ENCODE measurements around the gene KIAA0930. TPM values are rescaled to one million over a fixed set of nuclear protein-coding genes. Genes with fewer than 3 reads are reported as not detected.
"Not testable (repeated sequence)": the region's sequence is repeated elsewhere in the genome, so short reads cannot be mapped to it uniquely, and the experiment has no call there.

Gene KIAA0930
- polyA plus RNA-seq, 1 donor: 19.5 TPM

- no peak for DNase-seq
Measured at GRCh38 chr22:45263463-45264269, 23.0 kb upstream of the KIAA0930 start.

- no peak for DNase-seq
Measured at GRCh38 chr22:45262931-45263462, 22.3 kb upstream of the KIAA0930 start.

- DNase-seq: no peak
Measured at GRCh38 chr22:45262195-45262930, 21.7 kb upstream of the KIAA0930 start.

- no peak for DNase-seq
Measured at GRCh38 chr22:45261407-45262088, 20.9 kb upstream of the KIAA0930 start.

GRCh38 chr22:45260395-45260759 is 19.7 kb upstream of the KIAA0930 start:
- not testable (repeated sequence) for DNase-seq

- no peak for DNase-seq
Measured at GRCh38 chr22:45259754-45260394, 19.2 kb upstream of the KIAA0930 start.

- not testable (repeated sequence) for DNase-seq
Measured at GRCh38 chr22:45257941-45258340, 17.2 kb upstream of the KIAA0930 start.

GRCh38 chr22:45254789-45255278 is 14.1 kb upstream of the KIAA0930 start:
- no peak for DNase-seq

- no peak for DNase-seq
Measured at GRCh38 chr22:45254388-45254787, 13.7 kb upstream of the KIAA0930 start.

- DNase-seq: no peak
Measured at GRCh38 chr22:45253039-45253641, 12.4 kb upstream of the KIAA0930 start.

- no peak for DNase-seq
Measured at GRCh38 chr22:45251825-45252224, 11.1 kb upstream of the KIAA0930 start.

GRCh38 chr22:45248832-45249561 is 8.3 kb upstream of the KIAA0930 start:
- no peak for DNase-seq

- DNase-seq: peak; percentile 77
Measured at GRCh38 chr22:45246060-45246985, 5.6 kb upstream of the KIAA0930 start.

GRCh38 chr22:45244916-45245315 is 4.2 kb upstream of the KIAA0930 start:
- DNase-seq: no peak

GRCh38 chr22:45242778-45243191 is 2.1 kb upstream of the KIAA0930 start:
- DNase-seq: no peak

- no peak for DNase-seq
Measured at GRCh38 chr22:45240104-45240809, 437 bp downstream of the KIAA0930 start.

- no peak for DNase-seq
Measured at GRCh38 chr22:45239681-45240051, 1.0 kb downstream of the KIAA0930 start.

GRCh38 chr22:45238957-45239680 is 1.6 kb downstream of the KIAA0930 start:
- DNase-seq: no peak

Measured in left kidney (tissue), 2 donors.